ENCODE measurements around the gene ATP5IF1. TPM values are rescaled to one million over a fixed set of nuclear protein-coding genes. Genes with fewer than 3 reads are reported as not detected.

ATP5IF1 gene
- total RNA-seq, 1 experiment from 2014 or later, result 169 TPM

DNA sequence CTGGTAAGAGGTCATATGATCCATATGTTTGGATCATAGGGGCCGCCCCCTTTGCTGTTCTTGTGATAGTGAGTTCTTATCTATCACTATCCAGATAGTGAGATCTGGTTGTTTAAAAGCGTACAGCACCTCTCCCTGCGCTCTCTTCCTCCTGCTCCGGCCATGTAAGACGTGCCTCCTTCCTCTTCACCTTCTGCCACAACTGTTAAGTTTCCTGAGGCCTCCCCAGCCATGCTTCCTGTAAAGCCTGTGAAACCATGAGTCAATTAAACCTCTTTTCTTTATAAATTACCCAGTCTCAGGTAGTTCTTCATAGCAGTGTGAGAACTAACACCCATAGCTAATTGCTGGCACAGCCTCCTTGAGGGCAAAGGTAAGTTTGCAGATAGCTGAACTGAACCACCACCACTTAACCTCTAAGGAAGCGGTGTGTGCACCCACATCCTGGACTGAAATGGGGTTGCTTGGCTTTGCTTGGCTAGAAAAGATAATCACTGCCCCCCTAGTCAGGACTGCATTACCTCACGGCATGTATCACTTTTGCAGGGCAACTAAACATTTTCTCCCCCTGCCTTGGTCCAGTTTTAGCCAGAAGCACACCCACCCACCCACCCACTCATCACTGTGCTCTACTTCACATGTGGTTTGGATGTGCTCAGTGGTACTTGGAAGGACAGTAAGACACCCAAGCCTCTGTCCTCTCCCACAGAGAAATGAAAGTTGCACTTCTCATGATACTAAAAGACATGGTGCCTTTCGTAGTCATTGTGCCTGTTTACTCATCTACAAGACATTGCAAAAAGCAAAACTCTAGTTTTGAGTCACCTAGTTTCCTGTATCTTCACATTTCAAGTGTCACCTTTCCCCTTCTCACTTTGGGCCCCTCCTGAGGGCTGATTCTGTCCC is 36.3 kb upstream of the ATP5IF1 start (continued):
- TF ChIP-seq ZBTB33 (IDR thresholded peaks at IDR 0.05; ENCODE audit: extremely low read depth, insufficient replicate concordance, low read length), result no peak
- TF ChIP-seq FOSL1 (IDR thresholded peaks at IDR 0.05; ENCODE audit: low read depth), result no peak
- TF ChIP-seq MAX (IDR thresholded peaks at IDR 0.05), result no peak
- TF ChIP-seq JUND (IDR thresholded peaks at IDR 0.05), result no peak
- no peak for TF ChIP-seq ELF1 (IDR thresholded peaks at IDR 0.05; ENCODE audit: borderline replicate concordance, low read depth)

- no TSS peak for BruUV-seq (replicated peaks)
- Histone ChIP-seq H3K27ac (ENCODE audit: low read depth, low read length) (no peak overlapping the region), H3K4me2 (ENCODE audit: low read length) (no peak overlapping the region), H4K20me1 (ENCODE audit: insufficient read depth) (no peaks in the 10 kb centered on the region), H3K79me2 (ENCODE audit: insufficient read depth, low read length) (no peaks in the 10 kb centered on the region), H3K9me2 (ENCODE audit: insufficient read depth) (no peaks in the 10 kb centered on the region), H3K27me3 (ENCODE audit: insufficient read depth, low read length) (no peaks in the 10 kb centered on the region), H3K4me3 (replicated peaks in 1 of 2; ENCODE audit: low read depth in 1 of 2, low read length in 2 of 2) (no peak overlapping the region), H3K9ac (ENCODE audit: low read length) (no peak overlapping the region), H3K36me3 (ENCODE audit: control insufficient read depth in 1 of 2, insufficient read depth in 2 of 2, low read length in 2 of 2) (peaks cover 41 to 49% of the 10 kb centered on the region in 2 experiments), H3K4me1 (ENCODE audit: control insufficient read depth in 1 of 2, insufficient read depth in 2 of 2, low read length in 2 of 2) (peaks cover 15 to 19% of the 10 kb centered on the region in 2 experiments), H3K9me3 (ENCODE audit: control insufficient read depth in 1 of 2, insufficient read depth in 1 of 2, low read depth in 1 of 2, low read length in 2 of 2) (no peaks in the 10 kb centered on the region), H2AFZ (ENCODE audit: low read depth, low read length, poor library complexity, severe bottlenecking) (no peak overlapping the region)
- POLR2A ChIA-PET, result no interaction called here
- TF ChIP-seq ZFX (IDR thresholded peaks at IDR 0.05) (no peak), JUND (IDR thresholded peaks at IDR 0.05) (no peak), ZBTB33 (IDR thresholded peaks at IDR 0.05; ENCODE audit: extremely low read depth, insufficient replicate concordance, low read length) (no peak), CBX3 (IDR thresholded peaks at IDR 0.05; ENCODE audit: low read depth) (no peak), FOSL1 (IDR thresholded peaks at IDR 0.05; ENCODE audit: low read depth) (no peak), RAD21 (IDR thresholded peaks at IDR 0.05; ENCODE audit: low read depth) (no peak), POLR2AphosphoS5 (IDR thresholded peaks at IDR 0.05; ENCODE audit: low read depth, low read length) (no peak), SRF (IDR thresholded peaks at IDR 0.05; ENCODE audit: low read depth) (no peak), EGR1 (IDR thresholded peaks at IDR 0.05; ENCODE audit: low read depth) (no peak), MAX (IDR thresholded peaks at IDR 0.05) (no peak), SIN3A (IDR thresholded peaks at IDR 0.05; ENCODE audit: low read depth) (no peak), POLR2A (IDR thresholded peaks at IDR 0.05; ENCODE audit: borderline replicate concordance, extremely low read depth, insufficient read depth, insufficient read length) (no peak), TCF7L2 (IDR thresholded peaks at IDR 0.05; ENCODE audit: borderline replicate concordance, extremely low read depth, insufficient read depth, insufficient read length) (no peak)
- TF ChIP-seq, protein P1, sequence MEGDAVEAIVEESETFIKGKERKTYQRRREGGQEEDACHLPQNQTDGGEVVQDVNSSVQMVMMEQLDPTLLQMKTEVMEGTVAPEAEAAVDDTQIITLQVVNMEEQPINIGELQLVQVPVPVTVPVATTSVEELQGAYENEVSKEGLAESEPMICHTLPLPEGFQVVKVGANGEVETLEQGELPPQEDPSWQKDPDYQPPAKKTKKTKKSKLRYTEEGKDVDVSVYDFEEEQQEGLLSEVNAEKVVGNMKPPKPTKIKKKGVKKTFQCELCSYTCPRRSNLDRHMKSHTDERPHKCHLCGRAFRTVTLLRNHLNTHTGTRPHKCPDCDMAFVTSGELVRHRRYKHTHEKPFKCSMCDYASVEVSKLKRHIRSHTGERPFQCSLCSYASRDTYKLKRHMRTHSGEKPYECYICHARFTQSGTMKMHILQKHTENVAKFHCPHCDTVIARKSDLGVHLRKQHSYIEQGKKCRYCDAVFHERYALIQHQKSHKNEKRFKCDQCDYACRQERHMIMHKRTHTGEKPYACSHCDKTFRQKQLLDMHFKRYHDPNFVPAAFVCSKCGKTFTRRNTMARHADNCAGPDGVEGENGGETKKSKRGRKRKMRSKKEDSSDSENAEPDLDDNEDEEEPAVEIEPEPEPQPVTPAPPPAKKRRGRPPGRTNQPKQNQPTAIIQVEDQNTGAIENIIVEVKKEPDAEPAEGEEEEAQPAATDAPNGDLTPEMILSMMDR (IDR thresholded peaks at IDR 0.05 in 2 of 3, conservative IDR thresholded peaks at IDR 0.05 in 1 of 3; ENCODE audit: borderline replicate concordance in 1 of 3, insufficient read depth in 1 of 3, low read depth in 2 of 3, low read length in 2 of 3), result no peak
- CTCF ChIA-PET, result no interaction called here
- ATAC-seq (no peak), DNase-seq (ENCODE audit: low read depth, low spot score) (no peak)
- intact Hi-C loops (cut with micrococcal nuclease), result no loop called here
- RAD21 ChIA-PET (ENCODE audit: low non-redundant PET in 1 of 2, low total read pairs in 2 of 2, uncharacterized antibody in 2 of 2, unreplicated experiment in 2 of 2), result no interaction called here
Observed at GRCh38 chr1:28200234-28200873, 35.6 kb upstream of the ATP5IF1 start.
